NT2/D1 (cell line): ENCODE measurements around the gene UCHL1.

Experiments used
- SUZ12 ChIP-seq: IDR thresholded peaks from 2 replicates; pipeline ENCODE4 v1.6.1; 2011; ENCODE audit not compliant: insufficient read length, insufficient read depth; ENCODE audit errors: extremely low read depth
- YY1 ChIP-seq: IDR thresholded peaks from 2 replicates; pipeline ENCODE4 v1.6.1; 2011; ENCODE audit not compliant: insufficient read length, insufficient read depth
- ZNF274 ChIP-seq: IDR thresholded peaks from 2 replicates; pipeline ENCODE4 v1.6.1; 2011; ENCODE audit warnings: mild to moderate bottlenecking, low read depth, low read length

DNA sequence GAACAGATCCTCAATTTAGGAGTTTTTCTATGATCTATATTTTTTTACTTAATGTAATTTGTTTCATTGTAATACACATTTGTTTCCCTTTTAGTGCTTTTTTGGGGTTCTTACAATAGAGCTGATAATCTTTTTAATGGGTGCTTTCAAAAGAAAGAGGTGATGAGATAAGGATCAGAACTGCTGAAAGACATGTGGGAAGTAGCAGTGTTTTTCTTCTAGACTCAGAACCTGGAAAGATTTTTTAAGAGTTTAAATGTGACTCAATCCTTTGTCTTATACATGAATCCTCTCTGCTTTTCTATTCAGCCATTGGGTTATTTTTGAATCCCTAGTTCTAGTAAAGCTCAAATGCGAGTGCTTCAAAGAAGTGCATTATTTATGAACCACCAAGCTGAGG, 25.6 kb downstream of the UCHL1 start:
- TF ChIP-seq YY1 (no peak), ZNF274 (no peak), SUZ12 (no peak)
